ENCODE data around the gene RTKN2.
"Not testable (repeated sequence)": the region's sequence is repeated elsewhere in the genome, so short reads cannot be mapped to it uniquely, and the experiment has no call there.

Gene RTKN2

GRCh38 chr10:62259456-62259855 is 9.2 kb downstream of the RTKN2 start:
- DNase-seq (ENCODE audit: low read depth, low spot score): no peak

DNA sequence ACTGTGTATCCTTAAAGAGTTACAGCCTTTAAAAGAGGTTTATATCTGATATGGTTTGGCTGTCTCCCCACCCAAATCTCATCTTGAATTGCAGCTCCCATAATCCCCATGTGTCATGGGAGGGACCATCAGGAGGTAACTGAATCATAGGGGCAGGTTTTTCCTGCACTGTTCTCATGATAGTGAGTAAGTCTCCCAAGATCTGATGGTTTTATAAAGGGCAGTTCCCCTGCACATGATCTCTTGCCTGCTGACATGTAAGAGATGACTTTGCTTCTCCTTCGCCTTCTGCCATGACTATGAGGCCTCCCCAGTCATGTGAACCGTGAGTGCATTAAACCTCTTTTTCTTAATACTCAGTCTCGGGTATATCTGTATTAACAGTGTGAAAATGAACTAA is 9.7 kb downstream of the RTKN2 start:
- DNase-seq (ENCODE audit: low read depth, low spot score): no peak

DNA sequence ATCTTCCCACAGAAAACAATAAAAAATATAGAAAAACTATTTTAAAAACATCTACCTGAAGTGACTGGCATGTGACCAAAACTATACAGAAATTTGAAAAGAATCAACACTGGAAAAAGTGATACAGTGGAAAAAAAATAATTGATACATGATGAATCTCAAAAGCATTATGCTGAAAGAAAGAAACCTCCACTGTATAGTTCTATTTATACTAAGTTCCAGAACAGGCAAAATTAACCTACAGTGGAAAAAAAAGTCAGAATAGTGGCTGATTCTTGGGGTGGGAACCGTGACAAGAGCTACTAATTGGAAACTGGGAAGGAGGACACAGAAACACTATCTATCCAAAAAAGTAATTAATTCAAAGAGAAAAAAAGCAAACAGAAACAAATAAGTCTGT is 14.9 kb downstream of the RTKN2 start:
- no peak for DNase-seq (ENCODE audit: low read depth, low spot score)

DNA sequence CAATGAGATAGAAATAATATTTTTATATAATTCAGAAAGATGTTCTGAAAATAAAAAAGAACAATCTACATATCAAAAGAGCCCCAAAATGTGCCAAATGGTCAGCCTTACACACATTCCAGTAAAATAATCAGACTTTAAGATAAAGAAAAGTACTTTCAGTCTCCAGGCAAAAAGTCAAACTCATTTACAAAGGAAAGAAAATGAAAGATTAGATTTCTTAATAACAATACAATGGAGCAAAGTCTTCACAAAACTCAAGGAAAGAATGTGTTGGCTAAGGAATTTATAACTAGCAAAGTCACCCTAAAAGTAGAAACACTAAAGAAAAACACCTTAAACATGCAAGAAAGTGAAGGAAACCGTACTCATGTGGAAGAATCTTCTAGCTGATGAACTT is 16.6 kb downstream of the RTKN2 start:
- DNase-seq (ENCODE audit: low read depth, low spot score): no peak

DNA sequence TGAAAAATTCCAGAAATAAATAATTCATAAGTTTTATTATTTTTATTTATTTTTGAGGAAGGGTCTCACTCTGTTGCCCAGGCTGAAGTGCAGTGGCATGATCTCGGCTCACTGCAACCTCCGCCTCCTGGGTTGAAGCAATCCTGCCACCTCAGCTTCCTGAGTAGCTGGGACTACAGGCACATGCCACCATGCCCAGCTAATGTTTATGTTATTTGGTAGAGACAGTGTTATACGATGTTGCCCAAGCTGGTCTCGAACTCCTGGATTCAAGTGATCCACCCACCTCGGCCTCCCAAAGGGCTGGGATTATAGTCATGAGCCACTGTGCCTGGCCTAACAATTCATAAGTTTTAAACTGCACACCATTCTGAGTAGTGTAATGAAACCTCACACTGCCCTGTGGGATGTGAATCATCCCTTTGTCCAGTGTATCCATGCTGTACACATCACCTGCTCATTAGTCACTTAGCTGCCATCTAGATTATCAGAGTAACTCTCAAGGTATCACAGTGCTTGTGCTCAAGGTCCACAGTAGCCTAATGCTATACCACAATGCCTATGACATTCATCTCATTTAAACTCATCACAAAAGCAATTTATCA is 17.9 kb downstream of the RTKN2 start:
- no peak for DNase-seq (ENCODE audit: low read depth, low spot score)

- no peak for DNase-seq (ENCODE audit: low read depth, low spot score)
Observed at GRCh38 chr10:62249957-62250356, 18.7 kb downstream of the RTKN2 start.

DNA sequence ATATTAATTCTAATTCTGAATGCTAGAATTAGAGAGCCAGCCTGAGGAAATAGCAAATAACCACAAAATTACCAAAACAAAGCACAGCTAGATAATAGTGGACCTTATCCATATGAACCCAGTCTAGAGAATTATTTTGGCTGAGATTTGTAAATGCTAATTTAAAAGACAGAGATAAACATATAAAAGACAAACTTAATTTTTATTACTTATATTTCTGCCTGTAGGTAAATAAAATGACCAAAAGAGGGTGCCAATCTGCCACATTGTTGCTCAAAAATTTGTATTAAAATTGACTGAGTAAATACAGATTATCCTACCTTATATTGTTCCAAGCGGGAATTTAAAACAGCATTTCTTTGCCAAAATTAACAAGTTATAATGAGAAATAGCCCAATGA is 20.2 kb downstream of the RTKN2 start:
- DNase-seq (ENCODE audit: low read depth, low spot score): no peak

GRCh38 chr10:62244785-62245467 is 23.7 kb downstream of the RTKN2 start:
- no peak for DNase-seq (ENCODE audit: low read depth, low spot score)

DNA sequence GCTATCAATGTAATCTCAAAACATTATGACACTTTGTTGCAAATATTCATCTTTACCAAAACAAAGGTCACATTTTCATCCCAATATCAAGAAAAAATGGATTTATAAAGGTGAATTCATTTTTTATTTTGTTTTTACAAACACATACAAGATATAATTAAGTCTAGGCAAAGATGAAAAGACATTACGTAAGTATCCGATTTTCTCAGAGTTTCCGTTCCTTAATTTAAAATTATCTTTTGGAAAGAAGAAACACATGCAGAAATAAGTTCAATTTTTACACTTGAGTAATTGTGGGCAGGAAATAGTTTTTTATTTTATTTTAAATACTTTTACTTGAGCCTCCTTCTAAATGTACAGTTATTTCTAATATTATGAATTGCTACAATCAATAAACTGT is 24.6 kb downstream of the RTKN2 start:
- no peak for DNase-seq (ENCODE audit: low read depth, low spot score)

DNA sequence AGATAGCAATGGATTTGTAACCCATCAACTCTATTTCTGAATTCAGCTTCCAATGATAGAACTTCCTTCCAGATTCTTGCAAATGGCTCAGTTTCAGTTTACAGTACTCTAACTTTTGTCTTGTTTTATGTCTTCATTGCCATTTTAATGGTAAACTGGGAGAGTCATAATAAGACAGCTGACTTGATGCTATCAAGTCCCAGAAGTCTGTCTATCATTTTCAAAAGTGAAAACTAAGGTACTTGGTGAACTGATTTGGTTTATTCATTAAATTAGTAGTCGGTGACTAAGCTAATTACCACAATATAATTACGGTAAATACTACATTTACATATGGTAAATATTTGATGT is 25.0 kb downstream of the RTKN2 start:
- DNase-seq (ENCODE audit: low read depth, low spot score): no peak

DNA sequence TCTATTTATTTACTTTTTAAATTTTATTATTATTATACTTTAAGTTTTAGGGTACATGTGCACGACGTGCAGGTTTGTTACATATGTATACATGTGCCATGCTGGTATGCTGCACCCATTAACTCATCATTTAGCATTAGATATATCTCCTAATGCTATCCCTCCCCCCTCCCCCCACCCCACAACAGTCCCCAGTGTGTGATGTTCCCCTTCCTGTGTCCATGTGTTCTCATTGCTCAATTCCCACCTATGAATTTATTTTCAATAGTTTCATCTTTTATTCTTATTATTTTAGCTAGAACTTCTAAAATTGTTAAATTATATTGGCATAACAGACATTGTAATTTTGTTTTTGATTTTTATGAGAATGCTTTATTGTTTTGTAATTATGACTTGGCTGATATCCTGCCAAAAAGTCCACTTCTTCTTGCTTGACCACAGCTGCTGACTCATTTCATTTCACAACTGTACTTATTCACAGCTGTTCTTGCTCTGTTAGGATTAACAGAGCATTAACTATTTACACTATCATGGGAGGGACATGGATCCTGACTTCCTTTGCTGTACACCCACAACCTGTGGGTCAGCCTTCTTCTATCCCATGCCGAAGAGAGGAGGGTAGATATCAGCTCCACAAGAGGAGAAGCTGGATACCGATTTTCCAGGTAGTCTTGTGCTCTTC is 25.5 kb downstream of the RTKN2 start:
- DNase-seq (ENCODE audit: low read depth, low spot score): not testable (repeated sequence)

DNA sequence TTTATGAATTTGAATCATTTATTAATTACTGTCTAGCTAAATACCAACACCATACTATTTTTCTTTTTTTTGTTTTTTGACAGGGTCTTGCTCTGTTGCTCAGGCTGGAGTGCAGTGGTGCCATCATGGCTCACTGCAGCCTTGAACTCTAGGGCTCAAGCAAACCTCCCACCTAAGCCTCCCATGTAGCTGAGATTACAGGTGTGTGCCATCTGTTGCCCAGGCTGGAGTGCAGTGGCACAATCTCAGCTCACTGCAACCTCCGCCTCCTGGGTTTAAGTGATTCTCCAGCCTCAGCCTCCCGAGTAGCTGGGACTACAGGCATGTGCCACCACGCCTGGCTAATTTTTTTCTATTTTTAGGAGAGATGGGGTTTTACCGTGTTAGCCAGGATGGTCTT is 27.1 kb downstream of the RTKN2 start:
- not testable (repeated sequence) for DNase-seq (ENCODE audit: low read depth, low spot score)

DNA sequence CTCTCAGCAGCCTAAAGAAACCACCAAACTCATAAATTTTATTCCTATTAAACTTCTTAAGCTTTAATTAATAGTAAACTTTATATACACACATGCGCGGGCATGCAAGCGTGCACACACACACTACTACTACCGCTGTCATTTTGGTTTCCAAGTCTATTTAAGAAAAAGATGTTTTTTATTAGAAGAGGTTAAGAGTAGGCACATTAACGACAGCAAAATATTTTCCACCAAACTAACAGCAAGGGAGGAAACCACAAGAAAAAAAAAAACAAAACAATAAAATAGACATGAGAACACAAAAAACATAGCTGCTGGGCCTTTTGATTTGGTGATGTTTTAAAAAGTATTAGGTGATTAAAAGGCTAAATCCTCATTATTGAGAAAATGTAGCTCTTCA is 28.6 kb downstream of the RTKN2 start:
- DNase-seq (ENCODE audit: low read depth, low spot score): no peak

DNA sequence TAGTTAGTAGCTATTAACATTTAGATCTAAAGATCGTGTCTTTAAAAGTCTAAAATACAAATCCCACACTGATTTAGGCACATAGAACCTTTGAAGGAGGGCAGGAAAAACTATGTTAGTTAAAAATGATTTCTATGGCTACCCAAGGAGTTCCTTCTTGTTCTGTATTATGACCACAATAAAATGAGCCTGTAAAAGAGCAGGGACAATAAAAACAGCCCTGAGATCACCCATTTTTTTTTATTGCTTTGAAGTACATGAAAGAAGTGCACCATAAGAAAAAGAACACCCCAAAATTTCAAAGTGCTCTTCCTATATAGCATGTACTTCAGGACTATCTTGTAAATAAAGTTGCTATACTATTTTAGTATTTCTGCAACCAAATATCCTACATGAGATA is 29.8 kb downstream of the RTKN2 start:
- DNase-seq (ENCODE audit: low read depth, low spot score): no peak

- no peak for DNase-seq (ENCODE audit: low read depth, low spot score)
Observed at GRCh38 chr10:62237966-62238365, 30.7 kb downstream of the RTKN2 start.

- DNase-seq (ENCODE audit: low read depth, low spot score): no peak
Observed at GRCh38 chr10:62237506-62237905, 31.1 kb downstream of the RTKN2 start.

GRCh38 chr10:62234077-62234605 is 34.5 kb downstream of the RTKN2 start:
- no peak for DNase-seq (ENCODE audit: low read depth, low spot score)

DNA sequence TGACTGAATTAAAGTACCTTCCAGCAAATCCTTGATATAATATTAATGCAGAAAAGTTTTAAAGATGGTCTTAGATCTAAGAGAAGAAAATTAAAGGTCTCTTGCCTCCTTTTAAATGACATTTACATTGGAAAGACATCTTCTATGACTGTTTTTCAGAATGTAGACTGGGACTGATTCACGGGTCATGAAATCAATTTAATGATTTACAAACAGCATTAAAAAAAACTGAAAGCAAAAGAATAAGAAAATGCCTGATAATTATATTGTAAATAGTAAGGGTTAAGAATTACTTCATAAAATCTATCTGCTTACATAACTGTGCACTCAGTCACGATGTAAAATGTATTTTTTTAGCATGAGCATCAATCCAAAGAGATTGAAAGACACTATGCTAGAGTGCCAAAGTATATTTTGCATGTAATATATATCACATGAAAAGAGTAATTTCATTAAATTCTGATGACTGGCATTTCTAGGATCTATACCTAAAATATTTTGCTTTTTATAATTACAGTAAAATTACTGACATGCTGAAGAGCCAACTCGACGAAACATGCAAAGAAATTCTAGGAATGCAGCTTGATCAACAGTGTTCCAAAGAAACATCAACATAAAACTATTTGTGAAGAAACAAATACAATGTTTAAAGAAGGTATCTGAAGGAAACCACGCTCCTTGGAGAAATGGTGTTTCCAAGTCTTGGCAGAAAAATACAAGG is 35.1 kb downstream of the RTKN2 start:
- no peak for DNase-seq (ENCODE audit: low read depth, low spot score)

GRCh38 chr10:62231805-62232204 is 36.8 kb downstream of the RTKN2 start:
- no peak for DNase-seq (ENCODE audit: low read depth, low spot score)

DNA sequence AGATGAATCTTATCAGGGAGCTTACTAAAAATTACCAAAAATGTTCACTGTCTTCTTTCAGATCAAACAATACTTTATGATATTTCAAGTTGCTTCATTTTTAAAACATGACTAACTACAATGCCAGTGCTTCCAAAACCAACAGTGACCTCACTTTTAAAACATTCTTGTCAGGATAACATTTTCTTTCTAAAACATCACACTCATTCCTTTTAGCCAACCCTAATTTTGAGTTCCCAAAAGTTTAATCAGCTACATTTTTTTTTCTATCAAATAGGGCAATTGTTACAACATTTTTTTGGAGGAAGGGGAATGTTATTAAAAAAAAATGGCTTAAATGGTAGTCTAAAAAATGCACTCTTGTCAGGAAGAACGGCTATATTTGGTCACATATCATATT is 37.3 kb downstream of the RTKN2 start:
- DNase-seq (ENCODE audit: low read depth, low spot score): no peak

- no peak for DNase-seq (ENCODE audit: low read depth, low spot score)
Observed at GRCh38 chr10:62230344-62231121, 38.1 kb downstream of the RTKN2 start.

GRCh38 chr10:62225362-62225761 is 43.3 kb downstream of the RTKN2 start:
- no peak for DNase-seq (ENCODE audit: low read depth, low spot score)

Data from iPS DF 19.7 (cell line).